SW480 (cell line): ENCODE measurements around the gene PC.
A peak's percentile ranks its signal among the peaks of the same experiment; 100 is the strongest.

Experiments used
- DNase-seq: peaks from one replicate; pipeline ENCODE4 v3.0.0-alpha.2; 2016; ENCODE audit warnings: low spot score

Gene PC

GRCh38 chr11:66910669-66911068, 47.5 kb downstream of the PC start:
- no peak for DNase-seq

DNA sequence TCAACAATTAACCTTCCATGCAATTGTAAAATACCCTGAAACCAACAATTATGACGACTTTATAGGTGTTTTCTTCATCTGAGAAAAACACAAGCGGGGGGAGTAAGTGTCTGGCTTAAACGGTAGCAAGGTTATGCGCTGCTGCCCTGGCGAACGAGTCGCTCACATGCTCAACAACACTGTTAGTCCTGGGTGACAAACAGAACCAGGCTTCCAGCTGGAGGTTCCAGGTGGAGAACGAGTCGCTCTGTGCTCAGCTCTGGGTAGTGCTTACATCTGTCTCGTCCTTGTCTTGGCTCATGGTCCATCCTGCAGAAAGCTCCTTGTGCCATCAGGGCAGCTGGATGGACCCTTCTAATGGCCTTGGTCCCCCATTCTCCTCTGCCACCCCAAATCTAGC, 48.2 kb downstream of the PC start:
- DNase-seq = no peak

- DNase-seq = no peak
Measured at GRCh38 chr11:66909181-66909580, 49.0 kb downstream of the PC start.

DNA sequence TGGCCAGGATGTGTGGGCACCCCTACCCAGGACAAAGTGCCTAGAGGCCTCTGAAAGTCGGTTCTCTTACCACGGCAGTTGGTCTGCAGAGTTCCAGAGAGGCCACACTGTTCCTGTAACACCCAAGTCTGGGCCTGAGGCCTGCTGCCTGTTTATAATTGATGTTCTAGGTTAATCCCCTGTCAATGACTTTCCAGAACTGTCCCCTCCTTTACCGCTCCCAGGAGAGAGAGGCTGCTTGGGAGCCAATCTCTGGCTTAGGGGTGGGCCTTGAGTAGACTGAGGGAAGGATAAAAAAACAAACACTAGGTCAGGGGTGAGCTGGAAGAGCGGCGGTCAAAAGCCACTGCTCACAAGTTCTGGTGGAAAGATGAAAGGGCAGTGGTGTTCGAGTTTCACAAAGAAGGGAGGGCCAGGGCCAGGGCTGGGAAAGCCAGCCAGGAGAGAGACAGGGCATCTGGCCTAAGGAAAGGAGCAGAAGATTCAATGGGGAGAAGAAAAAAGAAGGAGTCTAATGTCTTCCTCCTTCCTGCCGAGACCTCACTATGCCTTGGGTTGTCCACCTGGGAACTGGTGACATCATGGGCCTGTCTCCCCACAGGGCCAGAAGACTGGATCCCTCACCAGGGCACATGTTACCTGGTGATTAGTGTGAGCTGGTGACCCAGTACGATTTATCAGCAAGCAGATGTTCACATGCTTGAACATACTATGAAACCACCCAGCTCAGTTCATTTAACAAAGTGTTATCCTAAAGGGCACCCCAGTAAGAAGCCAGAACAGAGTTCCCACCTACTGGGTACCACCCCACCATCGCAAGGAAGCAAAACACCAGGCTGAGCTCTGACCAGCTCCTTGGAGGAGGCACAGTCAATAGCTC, 50.2 kb downstream of the PC start:
- DNase-seq = peak; percentile 53

- DNase-seq = peak; percentile 66
Measured at GRCh38 chr11:66906061-66906733, 52.0 kb downstream of the PC start.

GRCh38 chr11:66905631-66906030, 52.6 kb downstream of the PC start:
- DNase-seq = no peak

GRCh38 chr11:66904981-66905521, 53.1 kb downstream of the PC start:
- no peak for DNase-seq

DNA sequence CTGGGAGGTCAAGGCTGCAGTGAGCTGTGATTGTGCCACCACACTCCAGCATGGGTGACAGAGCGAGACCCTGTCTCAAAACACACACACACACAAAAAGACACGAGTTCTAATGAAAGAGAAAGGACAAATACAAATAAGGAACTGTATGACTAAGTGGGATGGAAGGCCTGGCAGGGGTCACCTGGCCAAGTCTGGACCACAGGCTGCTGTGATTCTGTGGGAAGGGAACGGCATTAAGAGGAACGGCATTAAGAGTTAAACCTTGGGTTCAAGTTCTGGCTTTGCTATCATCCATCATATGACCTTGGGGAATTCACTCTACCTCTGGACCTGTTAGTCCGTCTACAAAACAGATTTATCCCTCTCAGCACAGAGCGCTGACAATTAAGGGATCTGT, 53.6 kb downstream of the PC start:
- no peak for DNase-seq

DNA sequence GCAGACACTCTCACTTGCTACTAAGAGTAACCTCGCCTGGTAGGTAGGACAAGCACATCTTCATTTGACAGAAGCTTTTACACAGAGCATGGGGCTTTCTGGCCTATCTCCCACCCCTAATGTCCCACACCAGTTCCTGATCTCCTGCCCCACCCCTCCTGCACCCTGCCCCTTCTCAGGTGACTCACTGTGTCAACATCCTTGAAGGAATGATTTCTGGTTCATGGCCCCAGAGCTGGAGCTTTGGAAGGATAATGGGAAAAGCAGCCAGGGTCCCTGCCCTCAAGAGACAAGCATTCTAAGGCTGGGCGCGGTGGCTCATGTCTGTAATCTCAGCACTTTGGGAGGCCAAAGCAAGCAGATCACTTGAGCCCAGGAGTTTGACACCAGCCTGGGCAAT, 54.1 kb downstream of the PC start:
- DNase-seq = no peak

GRCh38 chr11:66902486-66903177, 55.6 kb downstream of the PC start:
- DNase-seq = no peak

DNA sequence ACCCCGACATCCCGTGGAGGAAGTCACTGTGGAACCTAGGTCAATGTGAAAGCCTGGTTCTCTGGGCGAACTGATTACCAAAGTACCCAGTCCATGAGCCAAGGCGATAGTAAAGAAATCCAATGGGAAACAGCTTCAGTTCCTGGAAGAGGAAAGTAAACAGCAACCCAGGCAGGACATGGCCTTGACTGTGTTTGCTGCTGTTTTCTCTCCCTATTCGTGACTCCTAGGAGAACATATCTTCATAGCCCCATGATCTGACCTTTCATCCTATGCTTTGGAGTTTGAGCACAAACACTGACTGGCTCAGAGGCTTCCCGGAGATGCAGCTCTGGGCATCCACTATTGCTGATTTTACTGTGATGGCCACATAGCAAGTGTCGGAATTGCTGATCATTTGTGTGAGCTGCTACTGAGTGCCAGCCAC, 56.2 kb downstream of the PC start:
- no peak for DNase-seq

- DNase-seq = no peak
Measured at GRCh38 chr11:66894141-66894540, 64.0 kb downstream of the PC start.

DNA sequence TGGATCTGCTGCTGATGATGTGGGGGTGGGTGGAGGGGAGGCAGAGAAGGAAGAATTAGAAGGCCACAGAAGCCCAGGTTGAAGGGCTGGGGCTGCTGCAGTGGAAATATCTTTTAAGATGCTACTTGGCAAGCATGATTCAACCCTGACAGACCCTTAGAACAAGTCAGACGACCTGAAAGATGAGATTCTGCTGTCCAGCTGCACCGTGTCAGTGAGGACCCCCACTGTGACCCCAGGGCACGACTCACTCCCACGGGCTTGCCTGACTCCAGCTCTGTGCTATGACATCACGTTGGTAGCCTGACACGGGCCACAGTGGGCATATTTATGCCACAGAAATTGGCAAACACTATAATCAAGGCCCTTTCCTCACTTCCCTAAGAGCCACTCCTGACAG, 65.3 kb downstream of the PC start:
- no peak for DNase-seq

DNA sequence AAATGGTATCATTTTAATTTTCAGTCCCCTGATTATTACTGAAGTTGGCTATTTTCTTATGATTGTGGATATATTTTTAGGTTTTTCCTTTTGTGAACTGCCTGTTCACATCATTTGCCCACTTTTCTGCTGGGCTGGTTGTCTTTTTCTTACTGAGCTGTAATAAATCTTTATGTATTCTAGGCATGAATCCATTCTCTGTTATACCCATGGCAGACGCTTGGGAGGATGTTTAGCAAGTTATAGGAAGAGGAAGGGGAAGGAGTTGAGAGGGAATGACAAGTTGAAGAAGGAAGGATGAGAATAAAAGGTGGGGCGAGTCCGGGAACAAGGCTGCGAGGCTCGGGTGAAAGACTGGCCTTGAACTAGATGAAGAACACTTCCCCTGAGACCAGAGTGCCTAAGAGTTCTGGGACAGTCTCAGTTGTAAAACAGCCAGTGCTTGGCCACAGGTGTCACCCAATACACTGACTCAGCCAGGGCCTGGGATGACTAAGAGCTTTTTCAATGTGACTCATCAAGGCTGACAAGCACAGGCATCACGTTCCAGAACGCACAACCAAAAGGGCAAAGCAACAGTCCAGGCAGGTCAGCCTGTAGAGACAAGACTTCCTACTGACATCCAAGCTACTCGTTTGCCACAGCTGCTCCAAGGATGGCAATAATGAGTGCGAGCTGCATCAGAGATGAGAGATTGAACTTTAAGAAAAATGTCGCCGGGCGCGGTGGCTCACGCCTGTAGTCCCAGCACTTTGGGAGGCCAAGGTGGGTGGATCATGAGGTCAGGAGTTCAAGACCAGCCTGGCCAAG, 66.1 kb downstream of the PC start:
- DNase-seq = peak; percentile 94

DNA sequence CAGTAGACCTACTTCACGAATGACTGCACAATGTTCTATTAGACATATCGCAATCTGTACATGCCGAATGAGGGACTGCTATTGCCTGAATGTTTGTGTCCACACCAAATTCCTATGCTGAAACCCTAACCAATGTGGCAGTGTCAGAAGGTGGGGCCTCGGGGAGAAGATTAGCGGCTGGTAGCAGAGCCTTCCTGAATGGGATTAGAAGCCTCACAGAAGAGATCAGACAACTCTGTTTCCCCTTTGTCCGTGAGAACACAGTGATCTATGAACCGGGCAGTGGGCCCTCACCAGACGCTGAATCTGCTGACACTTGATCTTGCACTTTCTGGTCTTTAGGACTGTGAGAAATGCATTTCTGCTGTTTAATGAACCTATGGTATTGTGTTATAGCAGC, 68.2 kb downstream of the PC start:
- DNase-seq = no peak

GRCh38 chr11:66888282-66888681, 69.9 kb downstream of the PC start:
- no peak for DNase-seq

- no peak for DNase-seq
Measured at GRCh38 chr11:66887526-66887925, 70.7 kb downstream of the PC start.

DNA sequence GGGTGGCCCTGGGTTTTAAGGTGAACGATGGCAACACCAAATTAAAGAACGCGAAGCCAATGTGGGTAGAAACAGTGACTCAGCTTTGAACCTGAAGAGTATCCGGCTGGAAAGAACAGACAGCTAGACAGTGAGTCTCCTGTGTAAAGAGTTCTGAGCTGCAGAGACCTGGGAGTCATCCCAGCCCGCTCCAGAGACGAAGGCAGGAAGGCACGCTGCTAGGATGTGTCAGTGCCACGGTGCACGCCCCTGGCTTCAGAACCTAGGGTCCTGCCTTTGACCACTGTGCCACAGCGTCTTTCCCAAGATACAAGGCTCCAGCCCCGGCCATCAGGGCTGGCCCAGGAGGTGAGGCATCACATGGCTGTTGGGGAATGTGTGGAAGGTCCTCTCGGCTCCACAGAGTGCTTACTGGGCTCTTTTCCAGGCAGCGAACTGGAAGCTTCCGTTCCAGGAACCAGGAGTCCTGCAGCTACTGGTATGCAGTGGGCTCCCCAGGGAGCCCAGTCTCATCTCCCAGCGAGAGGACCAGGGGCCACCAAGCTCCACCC, 71.4 kb downstream of the PC start:
- DNase-seq = no peak

DNA sequence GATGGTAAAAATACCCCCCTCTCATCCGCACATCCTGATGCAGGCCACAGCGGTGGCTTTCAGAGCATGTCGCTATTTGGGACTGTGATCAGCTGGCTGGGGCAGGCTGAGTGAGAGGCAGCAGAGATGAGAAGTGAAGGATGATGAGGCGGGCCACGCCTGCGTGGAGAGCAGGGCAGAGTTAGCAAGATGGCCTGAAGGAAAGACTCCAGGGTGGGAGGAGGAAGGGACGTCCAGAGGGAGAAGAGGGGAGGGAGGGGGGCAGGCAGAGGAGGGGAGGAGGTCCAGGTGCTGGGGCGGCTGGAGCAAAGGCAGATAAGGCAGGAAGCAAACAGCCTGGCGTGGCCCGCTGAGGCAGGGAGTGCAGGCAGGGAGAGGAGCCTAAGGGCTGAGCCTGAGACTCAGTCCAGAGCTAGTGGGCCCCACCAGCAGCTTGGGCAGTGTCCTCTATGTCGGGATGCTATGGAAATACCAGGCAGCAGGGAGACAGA, 72.2 kb downstream of the PC start:
- DNase-seq = no peak

DNA sequence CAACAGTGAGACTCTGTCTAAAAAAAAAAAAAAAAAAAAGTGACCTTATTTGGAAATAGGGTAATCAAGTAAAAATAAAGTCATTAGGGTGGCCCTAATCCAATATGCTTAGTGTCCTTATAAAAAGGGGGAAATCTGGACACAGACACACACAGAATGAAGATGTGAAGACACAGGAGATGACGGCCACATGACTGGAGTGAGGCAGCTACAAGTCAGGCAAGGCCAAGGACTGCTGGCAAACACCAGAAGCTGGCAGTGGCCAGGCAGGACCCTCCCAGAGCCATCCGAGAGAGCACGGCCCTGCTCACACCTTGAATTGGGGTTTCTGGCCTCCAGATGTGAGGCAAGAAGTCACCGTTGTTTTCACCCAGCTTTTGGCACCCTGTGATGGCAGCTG, 72.7 kb downstream of the PC start:
- DNase-seq = no peak

DNA sequence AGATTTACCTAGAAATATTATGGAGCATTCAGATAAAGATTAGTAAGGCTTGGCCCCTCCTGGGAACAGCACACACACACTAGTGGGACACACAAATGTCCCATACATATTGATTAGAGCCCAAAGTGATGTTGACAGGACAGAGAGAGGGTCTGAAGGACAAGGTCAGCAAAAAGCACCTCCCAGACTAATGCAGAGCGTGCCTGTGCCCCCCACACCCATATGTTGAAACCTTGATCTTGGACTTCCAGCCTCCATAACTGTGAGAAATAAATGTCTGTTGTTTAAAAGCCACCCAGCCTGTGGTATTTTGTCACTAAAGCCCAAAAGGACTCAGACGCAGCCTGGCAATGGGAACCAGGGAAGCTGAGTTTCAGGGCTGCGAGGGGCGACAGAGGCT, 73.7 kb downstream of the PC start:
- no peak for DNase-seq
